ENCODE data around the gene FICD.
A peak's percentile ranks its signal among the peaks of the same experiment; 100 is the strongest.
"Not testable (repeated sequence)": the region's sequence is repeated elsewhere in the genome, so short reads cannot be mapped to it uniquely, and the experiment has no call there.

Gene FICD

GRCh38 chr12:108538616-108539195, 23.6 kb downstream of the FICD start:
- ATAC-seq: no peak

GRCh38 chr12:108542320-108542719, 27.2 kb downstream of the FICD start:
- no peak for ATAC-seq

- no peak for ATAC-seq
These were observed 28.6 kb downstream of the FICD start for GRCh38 chr12:108543652-108544051.

GRCh38 chr12:108547686-108548085, 32.6 kb downstream of the FICD start:
- no peak for ATAC-seq

GRCh38 chr12:108548954-108549521, 34.0 kb downstream of the FICD start:
- no peak for ATAC-seq

- no peak for ATAC-seq
These were observed 36.5 kb downstream of the FICD start for GRCh38 chr12:108551535-108551934.

- ATAC-seq: no peak
These were observed 38.7 kb downstream of the FICD start for GRCh38 chr12:108553799-108554198.

- ATAC-seq: not testable (repeated sequence)
These were observed 40.3 kb downstream of the FICD start for GRCh38 chr12:108555383-108555782.

- ATAC-seq: no peak
These were observed 44.1 kb downstream of the FICD start for GRCh38 chr12:108559007-108559655.

GRCh38 chr12:108559748-108560147, 44.7 kb downstream of the FICD start:
- no peak for ATAC-seq

- ATAC-seq: no peak
These were observed 45.2 kb downstream of the FICD start for GRCh38 chr12:108560321-108560721.

GRCh38 chr12:108560752-108561719, 46.0 kb downstream of the FICD start, which contains the start of gene SART3:
SART3 (minus strand) TSS chr12:108561173; CDS start chr12:108561154, 19 bp downstream.
- peak; percentile 42 to 44 for ATAC-seq

GRCh38 chr12:108561852-108562347, 46.8 kb downstream of the FICD start:
- peak in 1 of 2 donors; percentile 1 for ATAC-seq

- ATAC-seq: peak; percentile 66 to 68
These were observed 47.5 kb downstream of the FICD start, which contains the start of gene ISCU for GRCh38 chr12:108562348-108563135. ISCU (plus strand) TSS chr12:108562596; CDS start chr12:108562623, 27 bp downstream.

GRCh38 chr12:108563136-108563803, 48.2 kb downstream of the FICD start:
- ATAC-seq: peak; percentile 58

- no peak for ATAC-seq
These were observed 48.7 kb downstream of the FICD start for GRCh38 chr12:108563804-108564151.

- no peak for ATAC-seq
These were observed 49.6 kb downstream of the FICD start for GRCh38 chr12:108564724-108565123.

GRCh38 chr12:108565146-108565545, 50.1 kb downstream of the FICD start:
- ATAC-seq: no peak

GRCh38 chr12:108565976-108566375, 50.9 kb downstream of the FICD start:
- no peak for ATAC-seq

GRCh38 chr12:108566452-108566851, 51.4 kb downstream of the FICD start:
- ATAC-seq: no peak
